Measurements from ENCODE around the gene PSME4. TPM values are rescaled to one million over a fixed set of nuclear protein-coding genes. Genes with fewer than 3 reads are reported as not detected.
A peak's percentile ranks its signal among the peaks of the same experiment; 100 is the strongest.

PSME4 gene
- total RNA-seq, 1 experiment from 2014 or later, result 63.2 TPM

- TF ChIP-seq SIN3A (IDR thresholded peaks at IDR 0.05; ENCODE audit: borderline replicate concordance, insufficient read depth, low read depth, low read length), result no peak
- TF ChIP-seq CTCF (IDR thresholded peaks at IDR 0.05), result no peak
- TF ChIP-seq POLR2AphosphoS5 (IDR thresholded peaks at IDR 0.05; ENCODE audit: low read depth, low read length), result no peak
- ATAC-seq, result no peak
- Histone ChIP-seq H3K27me3 (ENCODE audit: control insufficient read depth, insufficient read depth, low read length) (no peaks in the 10 kb centered on the region), H3K9me3 (ENCODE audit: control insufficient read depth, insufficient read depth, low read depth, low read length) (no peaks in the 10 kb centered on the region), H3K36me3 (ENCODE audit: control insufficient read depth, insufficient read depth, low read length) (no peaks in the 10 kb centered on the region), H3K4me3 (ENCODE audit: low read depth in 2 of 2, low read length in 2 of 2) (no peak overlapping the region), H3K4me1 (ENCODE audit: control insufficient read depth, insufficient read depth, low read length) (no peaks in the 10 kb centered on the region), H3K27ac (ENCODE audit: low read length) (no peak overlapping the region)
- intact Hi-C loops (cut with micrococcal nuclease; ENCODE audit: unreplicated experiment), result no loop called here
- in situ Hi-C loops (cut with HindIII; ENCODE audit: low pct_unique_long_range_greater_than_20kb, low sequenced_read_pairs), result no loop called here
- ChIA-PET CTCF (no interaction called here), POLR2A (no interaction called here)
- DNase-seq (ENCODE audit: low read depth, low spot score), result no peak
- no TSS peak for BruUV-seq (replicated peaks)
These were observed 12.3 kb downstream of the PSME4 start for GRCh38 chr2:53958443-53958842.

GRCh38 chr2:53952519-53952918 lies 18.3 kb downstream of the PSME4 start:
- ChIA-PET CTCF (no interaction called here), POLR2A (no interaction called here)
- Histone ChIP-seq H3K27ac (ENCODE audit: low read length) (no peak overlapping the region), H3K4me3 (ENCODE audit: low read depth in 2 of 2, low read length in 2 of 2) (no peak overlapping the region), H3K27me3 (ENCODE audit: control insufficient read depth, insufficient read depth, low read length) (no peaks in the 10 kb centered on the region), H3K9me3 (ENCODE audit: control insufficient read depth, insufficient read depth, low read depth, low read length) (no peaks in the 10 kb centered on the region), H3K4me1 (ENCODE audit: control insufficient read depth, insufficient read depth, low read length) (no peaks in the 10 kb centered on the region), H3K36me3 (ENCODE audit: control insufficient read depth, insufficient read depth, low read length) (peaks cover 4% of the 10 kb centered on the region; the same call in 1 of the 2 replicates)
- BruUV-seq (replicated peaks), result no TSS peak
- in situ Hi-C loops (cut with HindIII; ENCODE audit: low pct_unique_long_range_greater_than_20kb, low sequenced_read_pairs), result no loop called here
- ATAC-seq, result peak; percentile 69
- no peak for DNase-seq (ENCODE audit: low read depth, low spot score)
- TF ChIP-seq SIN3A (IDR thresholded peaks at IDR 0.05; ENCODE audit: borderline replicate concordance, insufficient read depth, low read depth, low read length), result no peak
- no peak for TF ChIP-seq CTCF (IDR thresholded peaks at IDR 0.05)
- TF ChIP-seq TCF7L2 (IDR thresholded peaks at IDR 0.05; ENCODE audit: low read depth, low read length), result no peak
- TF ChIP-seq, protein P1, sequence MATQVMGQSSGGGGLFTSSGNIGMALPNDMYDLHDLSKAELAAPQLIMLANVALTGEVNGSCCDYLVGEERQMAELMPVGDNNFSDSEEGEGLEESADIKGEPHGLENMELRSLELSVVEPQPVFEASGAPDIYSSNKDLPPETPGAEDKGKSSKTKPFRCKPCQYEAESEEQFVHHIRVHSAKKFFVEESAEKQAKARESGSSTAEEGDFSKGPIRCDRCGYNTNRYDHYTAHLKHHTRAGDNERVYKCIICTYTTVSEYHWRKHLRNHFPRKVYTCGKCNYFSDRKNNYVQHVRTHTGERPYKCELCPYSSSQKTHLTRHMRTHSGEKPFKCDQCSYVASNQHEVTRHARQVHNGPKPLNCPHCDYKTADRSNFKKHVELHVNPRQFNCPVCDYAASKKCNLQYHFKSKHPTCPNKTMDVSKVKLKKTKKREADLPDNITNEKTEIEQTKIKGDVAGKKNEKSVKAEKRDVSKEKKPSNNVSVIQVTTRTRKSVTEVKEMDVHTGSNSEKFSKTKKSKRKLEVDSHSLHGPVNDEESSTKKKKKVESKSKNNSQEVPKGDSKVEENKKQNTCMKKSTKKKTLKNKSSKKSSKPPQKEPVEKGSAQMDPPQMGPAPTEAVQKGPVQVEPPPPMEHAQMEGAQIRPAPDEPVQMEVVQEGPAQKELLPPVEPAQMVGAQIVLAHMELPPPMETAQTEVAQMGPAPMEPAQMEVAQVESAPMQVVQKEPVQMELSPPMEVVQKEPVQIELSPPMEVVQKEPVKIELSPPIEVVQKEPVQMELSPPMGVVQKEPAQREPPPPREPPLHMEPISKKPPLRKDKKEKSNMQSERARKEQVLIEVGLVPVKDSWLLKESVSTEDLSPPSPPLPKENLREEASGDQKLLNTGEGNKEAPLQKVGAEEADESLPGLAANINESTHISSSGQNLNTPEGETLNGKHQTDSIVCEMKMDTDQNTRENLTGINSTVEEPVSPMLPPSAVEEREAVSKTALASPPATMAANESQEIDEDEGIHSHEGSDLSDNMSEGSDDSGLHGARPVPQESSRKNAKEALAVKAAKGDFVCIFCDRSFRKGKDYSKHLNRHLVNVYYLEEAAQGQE (IDR thresholded peaks at IDR 0.05; ENCODE audit: insufficient read depth in 1 of 2, low read depth in 2 of 2, low read length in 1 of 2), result no peak
- no peak for TF ChIP-seq POLR2AphosphoS5 (IDR thresholded peaks at IDR 0.05; ENCODE audit: low read depth, low read length)
- intact Hi-C loops (cut with micrococcal nuclease; ENCODE audit: unreplicated experiment), result no loop called here
